Neural progenitor cell (in vitro differentiated cells): ENCODE measurements around the gene KDM6A. TPM values are rescaled to one million over a fixed set of nuclear protein-coding genes. Genes with fewer than 3 reads are reported as not detected.

ENCODE experiments used
- DNase-seq: peaks from one replicate; pipeline ENCODE4 v3.0.0-alpha.2; 2016; ENCODE audit warnings: low spot score
- H2AFZ ChIP-seq: fragments of 200-600 bp; sonication (generic); replicated peaks from 2 replicates; pipeline ENCODE4 v1.6.1; 2016; ENCODE audit warnings: antibody characterized with exemption
- H3F3A ChIP-seq: fragments of 200-600 bp; sonication (generic); 2 replicates; pipeline ENCODE4 v1.6.1; 2016; ENCODE audit warnings: antibody characterized with exemption, low read depth
- H3K27ac ChIP-seq: fragments of 200-600 bp; sonication (generic); 2 replicates; pipeline ENCODE4 v1.5.1; 2016; ENCODE audit warnings: mild to moderate bottlenecking
- H3K27me3 ChIP-seq: fragments of 200-600 bp; sonication (generic); 2 replicates; pipeline ENCODE4 v1.6.1; 2016; ENCODE audit warnings: mild to moderate bottlenecking, moderate library complexity
- H3K36me3 ChIP-seq: fragments of 200-600 bp; sonication (generic); 2 replicates; pipeline ENCODE4 v1.5.1; 2016
- H3K4me1 ChIP-seq: fragments of 200-600 bp; sonication (generic); 2 replicates; pipeline ENCODE4 v1.6.1; 2016; ENCODE audit warnings: mixed run types
- H3K4me2 ChIP-seq: fragments of 200-600 bp; sonication (generic); 2 replicates; pipeline ENCODE4 v1.6.1; 2016
- H3K4me3 ChIP-seq: fragments of 200-600 bp; sonication (generic); 2 replicates; pipeline ENCODE4 v1.5.1; 2016
- H3K79me2 ChIP-seq: fragments of 200-600 bp; sonication (generic); 2 replicates; pipeline ENCODE4 v1.6.1; 2016; ENCODE audit warnings: low read depth
- H3K9ac ChIP-seq: fragments of 200-600 bp; sonication (generic); 2 replicates; pipeline ENCODE4 v1.6.1; 2016
- H3K9me3 ChIP-seq: fragments of 200-600 bp; sonication (generic); 2 replicates; pipeline ENCODE4 v1.5.1; 2016; ENCODE audit warnings: low read depth
- H4K20me1 ChIP-seq: fragments of 200-600 bp; sonication (generic); 2 replicates; pipeline ENCODE4 v1.6.1; 2016; ENCODE audit warnings: low read depth
- H3K27ac Mint-ChIP-seq: 3 replicates; pipeline ENCODE4 v1.8.0; 2021; ENCODE audit warnings: mixed read lengths
- H3K27me3 Mint-ChIP-seq: 2 replicates; pipeline ENCODE4 v1.8.0; 2022; ENCODE audit warnings: low read depth, mild to moderate bottlenecking, inconsistent platforms, moderate library complexity, mixed read lengths; ENCODE audit not compliant: insufficient read depth
- H3K36me3 Mint-ChIP-seq: 3 replicates; pipeline ENCODE4 v1.8.0; 2021; ENCODE audit warnings: mixed read lengths
- H3K4me1 Mint-ChIP-seq: 3 replicates; pipeline ENCODE4 v1.8.0; 2021; ENCODE audit warnings: mixed read lengths
- H3K4me3 Mint-ChIP-seq: 3 replicates; pipeline ENCODE4 v1.8.0; 2021; ENCODE audit warnings: mild to moderate bottlenecking, moderate library complexity, mixed read lengths
- H3K9me3 Mint-ChIP-seq: 3 replicates; pipeline ENCODE4 v1.8.0; 2020; ENCODE audit warnings: mixed read lengths
- CTCF ChIP-seq: fragments of 200-600 bp; sonication (generic); IDR thresholded peaks from 2 replicates; pipeline ENCODE4 v1.5.1; 2017; ENCODE audit warnings: antibody characterized with exemption, mild to moderate bottlenecking
- EZH2 ChIP-seq: fragments of 200-600 bp; sonication (generic); IDR thresholded peaks from 2 replicates; pipeline ENCODE4 v1.6.1; 2017; ENCODE audit warnings: antibody characterized with exemption, mild to moderate bottlenecking, moderate library complexity
- EZH2phosphoT487 ChIP-seq: fragments of 200-600 bp; sonication (generic); IDR thresholded peaks from 2 replicates; pipeline ENCODE4 v1.6.1; 2017; ENCODE audit warnings: antibody characterized with exemption
- total RNA-seq: library from RNA; depleted of rRNA; stranded (reverse); fragments of >200 nt; gene quantifications from 2 replicates; pipeline ENCODE4 v1.2.3, GENCODE V29; 2015; ENCODE audit warnings: low replicate concordance

KDM6A gene
- total RNA-seq, 1 donor from 2014 or later, result 56.2 TPM

GRCh38 chrX:44881549-44881948 lies 8.6 kb downstream of the KDM6A start:
- H3K36me3 ChIP-seq, result peaks cover 3% of the 10 kb centered on the region
- no peak overlapping the region for H2AFZ ChIP-seq
- peaks cover 5% of the 10 kb centered on the region for H3K9me3 ChIP-seq
- peaks cover 100% of the 10 kb centered on the region for H3K79me2 ChIP-seq
- Mint-ChIP-seq H3K27ac (no peak overlapping the region), H3K36me3 (peaks cover 15% of the 10 kb centered on the region), H3K4me1 (no peaks in the 10 kb centered on the region), H3K27me3 (no peaks in the 10 kb centered on the region), H3K9me3 (peaks cover 42% of the 10 kb centered on the region), H3K4me3 (no peak overlapping the region)
- H3K4me2 ChIP-seq, result no peak overlapping the region
- H3K27ac ChIP-seq, result no peak overlapping the region
- no peaks in the 10 kb centered on the region for H3F3A ChIP-seq
- no peak for DNase-seq
- peaks cover 43% of the 10 kb centered on the region for H4K20me1 ChIP-seq
- H3K4me3 ChIP-seq, result no peak overlapping the region
- H3K9ac ChIP-seq, result no peak overlapping the region
- TF ChIP-seq EZH2phosphoT487, result no peak
- no peak for TF ChIP-seq EZH2
- no peak for TF ChIP-seq CTCF
- H3K27me3 ChIP-seq, result no peaks in the 10 kb centered on the region
- H3K4me1 ChIP-seq, result peaks cover 4% of the 10 kb centered on the region

GRCh38 chrX:44882635-44883034 lies 9.6 kb downstream of the KDM6A start:
- Histone ChIP-seq H3K27me3 (no peaks in the 10 kb centered on the region), H3K4me3 (no peak overlapping the region), H3K4me1 (peaks cover 4% of the 10 kb centered on the region), H3K9ac (no peak overlapping the region), H2AFZ (no peak overlapping the region), H3K79me2 (peaks cover 100% of the 10 kb centered on the region), H3K4me2 (no peak overlapping the region), H4K20me1 (peaks cover 37% of the 10 kb centered on the region), H3K9me3 (peaks cover 5% of the 10 kb centered on the region), H3K27ac (no peak overlapping the region), H3K36me3 (no peaks in the 10 kb centered on the region), H3F3A (no peaks in the 10 kb centered on the region)
- Mint-ChIP-seq H3K4me1 (no peaks in the 10 kb centered on the region), H3K27ac (no peak overlapping the region), H3K4me3 (no peak overlapping the region), H3K9me3 (peaks cover 48% of the 10 kb centered on the region), H3K36me3 (peaks cover 15% of the 10 kb centered on the region), H3K27me3 (no peaks in the 10 kb centered on the region)
- DNase-seq, result no peak
- TF ChIP-seq CTCF (no peak), EZH2phosphoT487 (no peak), EZH2 (no peak)

GRCh38 chrX:44884944-44885343 lies 12.0 kb downstream of the KDM6A start:
- H4K20me1 ChIP-seq, result peaks cover 50% of the 10 kb centered on the region
- Mint-ChIP-seq H3K9me3 (peaks cover 43% of the 10 kb centered on the region), H3K36me3 (peaks cover 12% of the 10 kb centered on the region), H3K4me1 (no peaks in the 10 kb centered on the region), H3K27ac (no peak overlapping the region), H3K4me3 (no peak overlapping the region), H3K27me3 (no peaks in the 10 kb centered on the region)
- TF ChIP-seq CTCF (no peak), EZH2phosphoT487 (no peak)
- H3K4me2 ChIP-seq, result no peak overlapping the region
- H3K9me3 ChIP-seq, result peaks cover 6% of the 10 kb centered on the region
- no peak overlapping the region for H3K9ac ChIP-seq
- H3K36me3 ChIP-seq, result no peaks in the 10 kb centered on the region
- H3F3A ChIP-seq, result no peaks in the 10 kb centered on the region
- H3K4me3 ChIP-seq, result no peak overlapping the region
- H3K27ac ChIP-seq, result no peak overlapping the region
- no peaks in the 10 kb centered on the region for H3K27me3 ChIP-seq
- H3K79me2 ChIP-seq, result peaks cover 100% of the 10 kb centered on the region
- DNase-seq, result no peak
- no peak overlapping the region for H2AFZ ChIP-seq
- peaks cover 4% of the 10 kb centered on the region for H3K4me1 ChIP-seq
